ENCODE data around the gene ALDH1L2.

GRCh38 chr12:105089817-105090216 is 5.6 kb upstream of the ALDH1L2 start:
- TF ChIP-seq CTCF (IDR thresholded peaks at IDR 0.05 in 4 of 5, conservative IDR thresholded peaks at IDR 0.05 in 1 of 5), result no peak
- TF ChIP-seq POLR2A (IDR thresholded peaks at IDR 0.05), result no peak

Data from gastrocnemius medialis (tissue), 4 donors.